Hepatic stellate cell (primary cell): ENCODE results near the gene SZT2.
"Not testable (repeated sequence)": the region's sequence is repeated elsewhere in the genome, so short reads cannot be mapped to it uniquely, and the experiment has no call there.

Experiments
- DNase-seq: peaks from one replicate; pipeline ENCODE4 v3.0.0; 2011; ENCODE audit warnings: low spot score

The SZT2 gene

GRCh38 chr1:43491061-43491460 is 101.4 kb downstream of the SZT2 start:
- DNase-seq, result no peak

- DNase-seq, result no peak
These were observed 103.1 kb downstream of the SZT2 start for GRCh38 chr1:43492826-43493225.

GRCh38 chr1:43493661-43494450 is 104.2 kb downstream of the SZT2 start:
- DNase-seq, result no peak

GRCh38 chr1:43495204-43495603 is 105.5 kb downstream of the SZT2 start:
- no peak for DNase-seq

- no peak for DNase-seq
These were observed 110.2 kb downstream of the SZT2 start for GRCh38 chr1:43499898-43500297.

- not testable (repeated sequence) for DNase-seq
These were observed 112.1 kb downstream of the SZT2 start for GRCh38 chr1:43501806-43502205.

- DNase-seq, result no peak
These were observed 113.8 kb downstream of the SZT2 start for GRCh38 chr1:43503534-43503933.
